GM19025 (cell line): ENCODE results near the gene AGAP1.

Experiments used
- ATAC-seq: cut with Tn5 transposase; IDR thresholded peaks from one replicate; pipeline ENCODE4 v1.9.1; 2021; ENCODE audit warnings: mild to moderate bottlenecking, low read depth, moderate library complexity; ENCODE audit not compliant: unreplicated experiment

AGAP1 gene

GRCh38 chr2:236113948-236114347, 620.1 kb downstream of the AGAP1 start:
- ATAC-seq, result no peak

DNA sequence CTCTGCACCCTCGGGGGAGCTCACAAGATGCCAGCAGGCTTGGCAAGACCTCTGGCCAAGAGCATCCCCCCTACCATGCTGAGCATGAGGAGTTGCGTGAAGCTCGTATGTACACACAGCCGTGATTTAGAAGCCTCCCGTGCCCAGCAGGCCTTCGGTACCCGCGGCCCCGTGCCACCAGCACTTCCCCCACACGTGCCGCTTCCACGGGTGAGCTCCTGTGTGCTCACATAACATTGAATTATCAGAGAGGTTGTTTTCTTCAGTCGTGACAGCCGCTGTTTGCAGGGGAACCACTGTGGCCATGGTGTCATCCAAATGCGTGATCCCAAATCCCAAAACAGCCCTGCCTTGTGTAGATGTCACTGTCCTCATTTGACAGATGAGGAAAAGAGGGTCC, 621.1 kb downstream of the AGAP1 start:
- ATAC-seq, result no peak

- no peak for ATAC-seq
These were observed 623.6 kb downstream of the AGAP1 start for GRCh38 chr2:236117401-236117800.

DNA sequence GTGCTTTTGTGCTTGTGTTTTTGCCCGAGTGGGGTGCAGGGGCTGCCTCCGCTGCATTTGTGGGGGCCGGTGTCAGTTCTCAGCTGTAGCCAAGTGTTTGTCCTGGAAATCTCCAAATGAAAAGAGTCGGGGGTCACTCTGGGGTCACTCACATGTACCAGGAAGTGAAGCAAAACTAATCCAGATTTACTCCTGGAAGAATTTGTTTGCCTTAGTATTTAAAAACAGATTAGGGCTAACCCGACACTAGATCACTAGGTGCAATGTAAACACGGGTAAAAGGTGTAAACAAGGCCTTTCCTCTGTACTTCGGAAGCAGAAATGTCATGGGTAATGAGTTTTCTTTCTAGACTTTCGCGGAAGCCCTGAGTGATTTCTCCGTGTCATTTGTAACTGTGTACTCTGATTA, 624.0 kb downstream of the AGAP1 start:
- no peak for ATAC-seq

DNA sequence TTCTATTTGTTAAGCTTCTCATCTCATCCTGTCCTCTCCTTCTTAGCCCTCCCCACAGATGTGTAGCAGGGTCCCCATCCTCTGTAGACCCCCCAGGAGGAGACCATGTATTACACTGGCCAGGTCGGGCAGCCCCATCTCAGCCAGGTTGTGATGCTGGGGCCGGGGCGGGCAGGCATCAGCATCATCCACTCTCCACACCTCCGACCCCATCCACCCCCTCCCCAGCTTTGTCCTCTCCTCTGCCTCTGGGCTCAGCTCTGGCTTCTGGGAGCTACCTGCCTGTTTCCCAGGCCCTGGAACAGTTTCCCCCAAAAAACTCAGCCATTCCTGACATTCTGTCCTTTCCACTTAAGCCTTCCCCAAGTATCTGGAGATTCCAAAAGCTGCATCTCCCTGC, 625.2 kb downstream of the AGAP1 start:
- no peak for ATAC-seq

DNA sequence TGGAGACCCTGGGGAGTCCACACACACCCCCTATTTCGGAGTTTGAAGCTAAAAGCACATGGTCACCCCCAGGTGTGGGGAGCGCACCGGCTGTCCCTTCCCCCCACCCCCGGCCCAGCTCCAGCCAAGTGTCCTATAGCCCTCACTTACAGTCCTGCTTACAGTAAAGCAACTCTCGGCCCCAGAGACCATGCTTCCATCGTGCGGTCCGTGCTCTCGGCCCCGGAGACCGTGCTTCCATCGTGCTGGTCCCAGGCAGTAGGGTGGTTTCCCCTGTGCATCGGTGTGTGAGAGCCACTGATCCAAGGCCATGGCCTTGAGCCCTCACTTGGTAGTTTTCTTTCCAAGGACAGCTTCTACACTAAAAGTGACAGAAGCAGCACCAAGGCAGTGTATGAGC, 625.6 kb downstream of the AGAP1 start:
- no peak for ATAC-seq

- no peak for ATAC-seq
These were observed 626.3 kb downstream of the AGAP1 start for GRCh38 chr2:236120141-236120601.

- no peak for ATAC-seq
These were observed 627.0 kb downstream of the AGAP1 start for GRCh38 chr2:236120829-236121228.

- no peak for ATAC-seq
These were observed 627.7 kb downstream of the AGAP1 start for GRCh38 chr2:236121546-236121945.

GRCh38 chr2:236122236-236122635, 628.4 kb downstream of the AGAP1 start:
- ATAC-seq, result no peak

DNA sequence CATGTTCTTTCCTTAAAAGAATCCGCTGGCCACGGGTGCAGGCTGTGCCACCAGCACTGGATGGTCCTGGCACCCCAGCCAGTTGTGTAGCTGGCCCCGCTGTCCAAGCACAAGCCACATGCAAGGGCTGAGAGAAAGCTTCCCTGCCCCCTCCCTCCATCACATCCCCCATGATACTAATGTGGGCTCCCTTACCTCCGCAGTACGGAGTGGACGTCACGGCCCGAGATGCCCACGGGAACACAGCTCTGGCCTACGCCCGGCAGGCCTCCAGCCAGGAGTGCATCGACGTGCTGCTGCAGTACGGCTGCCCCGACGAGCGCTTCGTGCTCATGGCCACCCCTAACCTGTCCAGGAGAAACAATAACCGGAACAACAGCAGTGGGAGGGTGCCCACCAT, 629.9 kb downstream of the AGAP1 start:
- no peak for ATAC-seq

DNA sequence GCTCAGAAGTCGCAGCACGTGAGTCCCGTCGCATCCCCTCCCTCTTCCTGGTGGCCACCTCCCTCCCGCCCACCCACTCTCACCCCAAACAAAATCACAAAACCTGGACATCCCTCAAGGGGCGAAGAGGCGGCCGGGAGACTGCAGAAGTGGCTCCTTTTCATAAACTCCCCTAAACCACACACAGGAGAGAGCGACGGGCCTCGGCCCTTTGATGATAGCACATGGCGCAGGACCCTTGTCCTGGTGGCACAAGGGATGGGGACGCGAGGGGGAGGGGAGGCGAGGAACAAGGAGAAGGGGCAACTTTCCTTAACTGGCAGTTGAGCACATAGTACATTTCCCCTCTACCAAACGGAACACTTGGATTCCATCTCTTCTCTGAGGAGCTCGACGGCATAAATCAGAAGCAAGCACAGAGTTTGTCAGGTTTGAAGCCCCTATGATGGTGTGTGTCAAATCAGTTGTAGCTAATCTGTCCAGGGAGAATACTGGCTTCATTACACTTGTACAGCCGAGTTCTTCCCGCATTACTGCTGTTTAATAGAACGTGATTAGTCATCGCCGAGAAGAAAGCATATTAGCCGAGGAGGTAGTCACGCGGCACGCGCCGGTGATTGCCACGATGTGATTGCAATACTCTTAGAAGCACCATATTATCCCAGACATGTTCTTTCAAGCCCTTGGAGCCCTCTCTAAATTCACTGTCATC, 630.5 kb downstream of the AGAP1 start:
- no peak for ATAC-seq

GRCh38 chr2:236125541-236125940, 631.7 kb downstream of the AGAP1 start:
- no peak for ATAC-seq

- ATAC-seq, result no peak
These were observed 633.2 kb downstream of the AGAP1 start for GRCh38 chr2:236127010-236127409.

GRCh38 chr2:236128321-236128720, 634.5 kb downstream of the AGAP1 start:
- no peak for ATAC-seq

- ATAC-seq, result no peak
These were observed 636.1 kb downstream of the AGAP1 start for GRCh38 chr2:236129935-236130334.

DNA sequence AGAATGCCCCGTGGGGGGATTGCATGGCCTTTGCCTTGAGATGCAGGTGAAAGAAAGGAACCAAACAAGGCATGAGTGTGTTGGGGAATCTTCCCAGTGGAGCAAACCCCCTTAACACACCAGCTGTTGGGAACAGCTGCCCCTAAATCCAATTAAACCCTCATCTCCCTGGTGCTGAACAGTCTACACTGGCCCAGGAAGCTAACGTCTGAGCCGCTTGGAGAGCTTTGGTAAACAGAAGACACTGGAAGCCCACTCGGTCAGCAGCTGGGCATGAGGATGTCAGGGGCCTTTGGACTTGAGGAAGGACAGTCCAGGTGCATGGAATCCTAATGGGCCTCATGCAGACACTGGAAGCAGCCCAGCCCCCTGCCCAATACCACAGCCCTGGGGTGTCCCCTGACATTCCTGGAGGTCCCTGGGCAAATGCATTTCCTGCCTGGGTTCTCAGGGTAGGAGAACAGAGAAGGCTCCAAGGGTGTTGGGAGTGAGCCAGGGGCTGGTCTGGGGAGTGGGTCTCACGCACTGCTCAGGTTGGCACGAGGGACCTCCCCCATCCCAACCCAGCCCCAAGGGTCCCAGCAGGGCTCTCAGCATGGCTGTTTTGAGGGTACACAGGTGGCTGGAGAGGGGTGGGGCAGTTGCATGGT, 636.6 kb downstream of the AGAP1 start:
- ATAC-seq, result no peak

- no peak for ATAC-seq
These were observed 637.3 kb downstream of the AGAP1 start for GRCh38 chr2:236131073-236131692.

- ATAC-seq, result no peak
These were observed 639.7 kb downstream of the AGAP1 start for GRCh38 chr2:236133410-236134012.

- no peak for ATAC-seq
These were observed 642.7 kb downstream of the AGAP1 start for GRCh38 chr2:236136538-236136937.

DNA sequence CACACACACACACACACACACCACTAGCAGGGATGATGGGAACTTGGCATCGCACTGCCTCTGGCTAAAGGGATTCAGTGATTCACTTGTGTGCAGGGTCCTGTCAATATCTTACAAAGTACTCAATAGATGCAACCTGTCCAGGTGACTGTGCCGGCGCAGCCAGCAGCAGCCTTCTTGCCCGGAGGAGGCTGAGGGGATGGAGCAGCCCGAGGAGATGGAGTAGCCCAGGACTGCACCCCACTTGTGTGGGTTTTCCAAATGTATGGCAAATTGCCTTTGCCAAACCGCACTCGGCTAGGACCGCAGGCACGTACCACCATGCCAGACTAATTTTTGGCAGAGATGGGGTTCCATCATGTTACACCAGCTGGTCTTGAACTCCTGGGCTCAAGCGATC, 643.2 kb downstream of the AGAP1 start:
- ATAC-seq, result no peak
